Activated CD8-positive, alpha-beta T cell treated with anti-CD3 and anti-CD28 coated beads for 36 hours (primary cell): ENCODE measurements around the gene GSTM3. TPM values are rescaled to one million over a fixed set of nuclear protein-coding genes. Genes with fewer than 3 reads are reported as not detected.

Source experiments
- ATAC-seq: fragments of 200-7000 bp; cut with Tn5 transposase; one replicate; pipeline ENCODE4 v1.10.0; 2021; ENCODE audit warnings: mild to moderate bottlenecking, moderate library complexity
- CTCF ChIA-PET: fragments of 350-600 bp; sonication (Branson Sonifier 250); formaldehyde crosslinking; loops from one replicate; lab custom pipeline; 2021; ENCODE audit warnings: antibody characterized with exemption; lab: Charles Lee
- POLR2A ChIA-PET: fragments of 350-600 bp; sonication (Branson Sonifier 250); formaldehyde crosslinking; loops from one replicate; lab custom pipeline; 2021; ENCODE audit warnings: antibody characterized with exemption; lab: Charles Lee
- DNase-seq: peaks from one replicate; pipeline ENCODE4 v3.0.0-alpha.2; 2020
- H3K27ac Mint-ChIP-seq: one replicate; pipeline ENCODE4 v1.8.0; 2021; ENCODE audit warnings: mild to moderate bottlenecking, mixed read lengths
- H3K27me3 Mint-ChIP-seq: one replicate; pipeline ENCODE4 v1.8.0; 2021; ENCODE audit warnings: mixed read lengths
- H3K36me3 Mint-ChIP-seq: one replicate; pipeline ENCODE4 v1.8.0; 2021; ENCODE audit warnings: low read depth, mixed read lengths
- H3K4me1 Mint-ChIP-seq: one replicate; pipeline ENCODE4 v1.8.0; 2021; ENCODE audit warnings: low read depth, mixed read lengths
- H3K4me3 Mint-ChIP-seq: one replicate; pipeline ENCODE4 v1.8.0; 2021; ENCODE audit warnings: mild to moderate bottlenecking, moderate library complexity, mixed read lengths
- H3K9me3 Mint-ChIP-seq: one replicate; pipeline ENCODE4 v1.8.0; 2021; ENCODE audit warnings: mixed read lengths
- CTCF ChIP-seq: fragments of 200-600 bp; IDR thresholded peaks from one replicate; pipeline ENCODE4 v1.8.0; 2022; ENCODE audit warnings: antibody characterized with exemption, mild to moderate bottlenecking
- intact Hi-C: fragments of 100-400 bp; cut with micrococcal nuclease; formaldehyde crosslinking; loops from one replicate; pipeline ENCODE4 v1.10.0; 2022
- total RNA-seq, 2 experiments: library from RNA; stranded (reverse); gene quantifications; one replicate each; pipeline ENCODE4 v1.2.3, GENCODE V29; 2021

GSTM3 gene
- total RNA-seq, 2 experiments from 2014 or later, result 40.8 to 42.0 TPM

DNA sequence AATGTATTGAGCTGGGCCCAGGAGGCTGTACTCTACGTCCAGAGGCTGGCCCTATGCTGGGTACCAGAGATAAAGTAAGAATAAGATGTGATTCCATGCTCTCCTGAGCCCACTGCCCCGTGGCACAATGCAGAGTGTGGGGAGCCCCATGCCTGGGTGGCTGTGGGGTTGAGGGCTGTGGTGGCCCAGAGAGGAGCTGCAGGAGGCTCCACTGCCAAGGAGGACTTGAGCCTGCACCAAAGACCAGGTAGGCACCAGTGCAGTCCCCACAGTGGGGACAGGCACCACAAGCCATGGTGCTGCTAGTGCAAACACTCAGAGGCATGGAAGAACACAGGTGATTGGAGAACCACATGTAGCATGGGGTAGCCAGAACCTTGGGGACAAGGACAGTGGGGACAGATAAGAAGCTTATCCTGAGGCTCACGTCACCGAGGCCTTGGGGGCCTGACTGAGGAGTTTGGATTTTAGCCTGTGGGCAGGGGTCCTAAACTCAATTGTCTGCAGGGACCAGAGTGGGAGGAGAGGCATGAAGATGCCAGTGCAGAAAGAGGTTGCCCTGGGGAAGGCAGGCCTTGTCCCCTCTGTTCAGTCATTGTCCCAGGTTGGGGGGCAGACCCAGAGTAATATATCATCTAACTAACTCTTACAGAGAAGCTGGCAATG, 44.7 kb upstream of the GSTM3 start:
- H3K36me3 Mint-ChIP-seq, result peaks cover 2% of the 10 kb centered on the region
- H3K27ac Mint-ChIP-seq, result no peak overlapping the region
- H3K4me3 Mint-ChIP-seq, result no peak overlapping the region
- H3K27me3 Mint-ChIP-seq, result no peaks in the 10 kb centered on the region
- peaks cover 22% of the 10 kb centered on the region for H3K4me1 Mint-ChIP-seq
- DNase-seq (no peak), ATAC-seq (no peak)
- peaks cover 5% of the 10 kb centered on the region for H3K9me3 Mint-ChIP-seq
- POLR2A ChIA-PET, result interaction anchor here (1.1 kb wide), 1 partner anchor 9 kb away, joined by 3 read pairs; no protein-coding TSS in a partner anchor
- no peak for TF ChIP-seq CTCF
- CTCF ChIA-PET, result interaction anchor here (0.8 to 24.0 kb wide), 5 partner anchors 8 to 195 kb away, joined by 3 to 745 read pairs (median 3); partner anchors contain the start of gene AHCYL1
- intact Hi-C loops, result no loop called here

DNA sequence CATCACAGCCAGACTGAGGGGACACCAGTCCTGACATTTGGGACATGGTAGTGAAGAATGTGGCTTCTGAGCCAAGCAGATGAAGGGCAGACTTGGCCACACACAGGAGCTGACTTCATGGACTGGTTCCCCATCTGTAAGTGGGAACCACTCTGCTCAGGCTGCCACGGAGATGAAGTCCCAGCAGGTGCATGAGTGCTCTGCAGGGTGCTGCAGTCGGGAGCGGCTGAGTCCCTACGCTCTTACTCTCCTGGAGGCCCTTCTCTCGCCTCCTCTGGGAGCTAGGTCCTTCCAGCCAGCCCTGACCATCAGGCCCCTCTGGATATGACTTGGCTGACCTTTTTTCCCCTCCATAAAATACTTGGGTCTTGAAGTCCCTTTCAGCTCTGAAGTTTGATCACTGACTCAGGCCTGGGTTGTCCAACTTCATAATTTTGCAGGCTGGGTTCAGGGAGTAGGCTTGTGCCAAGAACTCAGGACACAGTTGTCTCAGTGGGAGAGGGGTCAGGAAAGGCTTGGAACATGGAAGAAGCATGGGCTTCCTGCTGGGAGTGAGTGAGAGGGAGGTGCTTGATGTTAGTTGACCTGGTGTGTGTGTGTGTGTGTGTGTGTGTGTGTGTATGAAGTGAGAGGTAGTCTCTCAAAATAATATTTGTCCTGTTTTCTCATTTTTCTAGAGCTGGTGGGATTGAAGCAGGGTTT, 43.9 kb upstream of the GSTM3 start:
- no peak for ATAC-seq
- H3K27me3 Mint-ChIP-seq, result no peaks in the 10 kb centered on the region
- peaks cover 7% of the 10 kb centered on the region for H3K9me3 Mint-ChIP-seq
- H3K4me1 Mint-ChIP-seq, result peaks cover 13% of the 10 kb centered on the region
- H3K27ac Mint-ChIP-seq, result no peak overlapping the region
- peaks cover 2% of the 10 kb centered on the region for H3K36me3 Mint-ChIP-seq
- CTCF ChIA-PET, result interaction anchor here (13.9 to 24.0 kb wide), 2 partner anchors 7 to 196 kb away, joined by 158 to 745 read pairs; partner anchors contain the start of gene AHCYL1
- TF ChIP-seq CTCF, result no peak
- no peak overlapping the region for H3K4me3 Mint-ChIP-seq
- DNase-seq, result no peak
- POLR2A ChIA-PET, result interaction anchor here (0.5 to 1.6 kb wide), 2 partner anchors 17 to 232 kb away, joined by 3 to 4 read pairs; no protein-coding TSS in a partner anchor
- intact Hi-C loops, result no loop called here

DNA sequence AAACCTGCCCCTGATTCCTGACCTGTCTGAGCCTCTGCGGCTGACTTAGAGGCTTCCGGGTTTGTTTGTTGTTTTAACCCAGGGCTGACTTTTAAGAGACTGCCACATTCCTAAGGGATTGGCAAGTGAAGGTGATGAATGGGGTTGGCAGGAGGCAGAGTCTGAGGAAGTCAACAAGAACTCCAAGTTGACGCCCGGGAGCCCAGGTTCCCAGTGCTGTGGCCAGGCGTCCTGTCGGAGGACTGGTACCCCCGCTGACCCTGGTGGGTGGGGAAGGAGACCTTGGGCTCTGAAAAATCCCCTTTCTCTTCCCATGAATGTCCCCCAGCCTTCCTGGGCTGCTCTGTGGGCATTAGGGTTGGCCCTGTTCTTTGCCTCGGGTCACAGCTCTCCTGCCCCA, 42.6 kb upstream of the GSTM3 start:
- DNase-seq (no peak), ATAC-seq (no peak)
- peaks cover 2% of the 10 kb centered on the region for H3K36me3 Mint-ChIP-seq
- no peak for TF ChIP-seq CTCF
- H3K4me3 Mint-ChIP-seq, result no peak overlapping the region
- ChIA-PET POLR2A (interaction anchor here (1.6 to 1.9 kb wide), 2 partner anchors 18 to 201 kb away, joined by 4 to 5 read pairs; partner anchors contain the start of gene AHCYL1), CTCF (interaction anchor here (2.1 to 24.0 kb wide), 4 partner anchors 5 to 197 kb away, joined by 5 to 745 read pairs (median 158); partner anchors contain the start of gene AHCYL1)
- intact Hi-C loops, result no loop called here
- H3K9me3 Mint-ChIP-seq, result peaks cover 7% of the 10 kb centered on the region
- H3K27ac Mint-ChIP-seq, result no peak overlapping the region
- no peaks in the 10 kb centered on the region for H3K27me3 Mint-ChIP-seq
- H3K4me1 Mint-ChIP-seq, result peaks cover 2% of the 10 kb centered on the region

- Mint-ChIP-seq H3K27ac (no peak overlapping the region), H3K4me3 (no peak overlapping the region), H3K4me1 (peaks cover 2% of the 10 kb centered on the region), H3K36me3 (peaks cover 2% of the 10 kb centered on the region), H3K9me3 (peaks cover 7% of the 10 kb centered on the region), H3K27me3 (no peaks in the 10 kb centered on the region)
- no peak for TF ChIP-seq CTCF
- ChIA-PET CTCF (interaction anchor here (2.1 to 24.0 kb wide), 4 partner anchors 5 to 197 kb away, joined by 5 to 745 read pairs (median 158); partner anchors contain the start of gene AHCYL1), POLR2A (interaction anchor here (1.9 kb wide), 1 partner anchor 202 kb away, joined by 5 read pairs; the partner anchor contains the start of gene AHCYL1)
- no peak for ATAC-seq
- intact Hi-C loops, result no loop called here
- DNase-seq, result no peak
These were observed 42.1 kb upstream of the GSTM3 start for GRCh38 chr1:109782927-109783326.
